ENCODE measurements around the gene RPP38. TPM values are rescaled to one million over a fixed set of nuclear protein-coding genes. Genes with fewer than 3 reads are reported as not detected.

RPP38 gene
- 10 to 100 TPM; 14.8 to 21.6 TPM for total RNA-seq

GRCh38 chr10:15097011-15097812 lies at the start of gene RPP38:
Gene RPP38 (plus strand): TSS chr10:15097355. CDS start chr10:15103315, 5,960 bp downstream.

GRCh38 chr10:15088428-15089261 lies 8.5 kb upstream of the RPP38 start, which contains the start of gene ACBD7:
Gene ACBD7 (minus strand): TSS chr10:15088776. CDS start chr10:15088728, 48 bp downstream.

Other genes starting within 250 kb of the RPP38 start
- 10 to 100 TPM in 1 of 2 donors, 1 to 10 TPM in 1; 10.0 to 22.6 TPM for gene SUV39H2, start 218.5 kb upstream of the RPP38 start, total RNA-seq
- 10 to 100 TPM; 10.7 to 23.0 TPM for gene DCLRE1C, start 143.3 kb upstream of the RPP38 start, total RNA-seq
- under 1 TPM in 1 of 2 donors, not detected in 1; 0.34 TPM for gene MEIG1, start 138.0 kb upstream of the RPP38 start, total RNA-seq
- under 1 TPM in 1 of 2 donors, not detected in 1; under 0.01 TPM for gene OLAH, start 53.4 kb upstream of the RPP38 start, total RNA-seq
- gene ACBD7, start 8.6 kb upstream of the RPP38 start, total RNA-seq: under 1 TPM; under 0.01 to 0.67 TPM
- 10 to 100 TPM; 14.7 to 31.7 TPM for gene NMT2, start 71.3 kb downstream of the RPP38 start, total RNA-seq